Skin epidermis (tissue), 12 donors: Measurements from ENCODE around the gene TNS1.

ENCODE experiments used
- H3K27ac ChIP-seq, 21 experiments: fragments of 200-600 bp; sonication (generic) in 11 of 21; one replicate each; pipeline ENCODE4 v1.5.0; 2020; ENCODE audit warnings: mild to moderate bottlenecking in 3 of 21, inconsistent platforms in 2 of 21, moderate library complexity in 2 of 21
- H3K4me3 ChIP-seq, 7 experiments: fragments of 200-600 bp; sonication (generic) in 2 of 7; one replicate each; pipeline ENCODE4 v1.5.0; 2020; ENCODE audit warnings: inconsistent platforms in 2 of 7, mild to moderate bottlenecking in 2 of 7, moderate library complexity in 1 of 7

The TNS1 gene

DNA sequence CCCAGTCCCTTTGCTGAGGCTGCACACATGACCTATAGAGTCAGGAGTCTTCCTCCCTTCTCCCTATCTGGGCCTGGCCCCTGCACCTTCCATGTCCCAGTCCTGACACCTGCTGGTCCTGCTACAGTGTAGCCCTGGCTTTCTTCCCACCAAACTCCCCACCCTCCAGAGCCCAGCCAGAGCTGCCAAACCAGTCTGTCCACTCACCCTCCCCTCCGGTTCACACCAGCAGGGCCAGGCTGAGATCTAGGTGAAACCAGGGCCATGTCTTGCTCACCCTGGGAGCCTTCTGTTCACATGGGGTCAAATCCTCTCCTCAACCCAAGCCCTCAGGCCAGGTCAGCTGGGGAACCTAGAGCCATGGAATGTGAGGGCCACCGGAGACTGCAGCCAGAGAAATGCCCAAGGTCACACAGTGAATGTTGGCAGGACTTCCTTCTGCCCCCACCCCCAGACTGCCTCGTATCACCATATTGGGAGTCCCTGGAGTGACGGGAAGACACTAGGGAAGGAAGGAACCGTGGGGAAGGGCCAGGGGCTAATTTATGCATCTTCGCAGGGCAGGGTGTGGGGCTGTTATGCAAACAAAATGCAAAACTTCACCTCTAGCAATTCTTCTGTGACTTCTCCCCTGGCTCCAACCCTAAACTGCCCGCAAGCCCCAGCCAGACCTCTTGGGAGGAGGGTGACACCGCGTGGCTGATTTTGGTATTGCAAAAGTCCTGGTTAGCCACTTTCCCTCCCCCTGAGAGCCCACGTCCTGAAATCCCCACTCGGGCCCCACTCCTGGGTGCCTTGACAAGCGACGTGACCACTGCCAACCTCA lies 14.6 kb downstream of the TNS1 start:
- peak overlapping the region in 11 of 21 experiments; percentile 14 to 62 (median 52) for H3K27ac ChIP-seq
- no peak overlapping the region for H3K4me3 ChIP-seq

DNA sequence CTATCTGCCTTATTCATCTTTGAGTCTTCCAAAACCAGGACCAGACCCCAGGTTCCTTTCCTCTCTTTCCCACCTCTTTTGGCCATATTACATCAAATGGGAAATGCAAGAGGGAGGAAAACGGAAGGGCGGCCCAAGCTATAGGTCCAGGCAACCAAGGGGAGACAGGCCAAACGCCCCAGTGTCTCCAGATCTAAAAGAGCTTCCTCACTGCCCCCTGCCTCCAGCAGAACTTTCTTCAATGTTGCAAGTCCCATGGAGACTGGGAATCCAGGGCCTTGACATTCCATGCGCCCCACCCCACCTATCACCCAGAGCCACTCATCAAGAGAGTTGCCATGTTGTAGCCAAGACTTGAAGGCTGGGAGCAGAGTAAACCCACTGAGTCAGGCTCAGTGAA lies 15.4 kb downstream of the TNS1 start:
- Histone ChIP-seq H3K4me3 (no peak overlapping the region), H3K27ac (peak overlapping the region in 2 of 21 experiments; percentile 22 to 56)

DNA sequence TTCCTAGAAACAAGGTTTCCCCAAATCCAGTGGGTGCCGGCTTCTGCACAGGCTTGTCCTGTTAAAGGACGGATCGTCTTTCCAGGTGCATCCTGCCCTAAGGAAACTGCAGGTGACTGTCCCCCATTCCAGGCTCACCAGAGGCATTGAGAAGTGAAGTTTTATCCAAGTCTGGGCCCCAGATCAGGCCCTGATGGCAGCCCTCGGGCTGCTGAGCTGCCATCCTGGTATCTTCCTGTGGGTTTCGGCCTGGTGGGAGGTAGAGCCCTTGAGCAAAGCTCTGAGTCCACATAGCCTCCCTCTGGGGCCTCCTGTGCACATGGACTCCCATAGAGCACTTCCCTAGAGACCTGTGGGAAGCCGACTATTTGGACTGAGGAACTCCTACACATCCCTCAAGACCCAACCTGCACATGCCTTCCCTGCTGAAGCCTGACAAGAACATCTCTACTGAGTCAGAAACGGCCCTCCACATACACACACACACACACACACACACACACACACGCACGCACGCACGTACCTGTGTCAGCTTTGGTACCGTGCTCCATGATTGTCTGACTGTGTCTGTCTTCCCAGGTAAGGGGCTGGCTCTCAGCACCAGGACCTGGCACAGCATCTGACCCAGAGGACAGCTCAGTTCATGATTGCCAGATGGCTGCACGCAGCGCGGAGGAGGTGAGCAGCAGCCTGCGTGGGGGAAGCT lies 16.4 kb downstream of the TNS1 start:
- Histone ChIP-seq H3K27ac (peak overlapping the region in 1 of 21 experiments; percentile 9), H3K4me3 (no peak overlapping the region)

DNA sequence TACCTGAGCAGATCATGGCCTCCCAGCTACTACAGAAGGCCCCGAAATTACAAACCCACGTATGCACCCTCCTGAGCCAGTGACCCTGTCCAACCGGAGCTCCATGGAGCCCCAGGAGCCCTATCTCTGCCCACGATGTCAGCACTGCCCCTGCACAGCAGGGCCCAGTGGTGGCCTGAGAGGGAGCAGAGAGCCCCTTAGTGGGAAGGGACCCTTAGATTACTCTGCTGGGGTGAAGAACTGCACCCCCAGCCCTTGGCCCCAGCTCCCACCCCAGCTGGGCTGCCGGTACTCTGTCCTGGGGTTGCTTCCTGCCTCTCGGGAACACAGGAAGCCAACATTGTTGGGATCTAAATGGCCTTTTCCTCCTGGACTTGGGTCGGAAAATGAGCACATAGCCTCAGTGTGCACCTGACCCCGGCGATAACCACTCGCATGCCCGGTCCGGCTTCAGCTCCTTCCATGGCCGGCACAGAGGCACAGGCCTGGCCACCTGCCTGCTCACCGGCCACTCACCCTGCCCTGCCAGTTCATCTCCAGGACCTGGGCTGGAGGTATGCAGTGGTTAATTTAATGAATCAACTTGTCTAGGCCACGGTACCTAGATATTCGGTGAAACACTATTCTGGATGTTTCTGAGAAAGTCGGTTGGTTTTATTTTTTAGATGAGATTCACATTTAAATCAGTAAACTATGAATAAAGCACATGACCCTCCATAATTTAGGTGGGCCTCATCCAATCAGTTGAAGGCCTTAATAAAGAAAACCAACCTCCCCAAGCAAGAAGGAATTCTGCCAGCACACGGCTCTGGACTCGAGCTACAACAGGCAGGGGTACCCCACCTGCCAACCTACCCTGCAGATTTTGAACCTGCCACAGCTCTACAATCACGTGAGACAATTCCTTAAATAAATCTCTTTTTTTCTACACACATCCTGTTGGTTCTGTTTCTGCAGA lies 19.2 kb downstream of the TNS1 start:
- peak overlapping the region in 5 of 21 experiments; percentile 7 to 55 (median 16) for H3K27ac ChIP-seq
- no peak overlapping the region for H3K4me3 ChIP-seq

DNA sequence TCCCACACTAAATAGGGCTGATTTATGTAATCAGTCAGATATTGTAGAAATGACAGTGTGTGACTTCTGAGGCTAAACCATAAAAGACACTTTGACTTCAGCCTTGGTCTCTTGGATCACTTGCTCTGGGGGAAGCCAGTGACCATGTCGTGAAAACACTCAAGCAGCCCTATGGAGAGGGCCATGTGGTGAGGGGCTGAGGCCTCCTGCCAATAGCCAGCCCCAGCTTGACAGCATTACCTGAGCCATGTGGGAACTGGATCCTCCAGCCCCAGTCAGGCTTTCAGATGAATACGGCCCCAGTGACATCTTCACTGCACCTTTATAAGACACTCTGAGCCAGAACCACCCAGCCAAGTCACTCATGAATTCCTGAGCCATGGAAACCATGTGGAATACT lies 20.8 kb downstream of the TNS1 start:
- no peak overlapping the region for H3K4me3 ChIP-seq
- peak overlapping the region in 1 of 21 experiments; percentile 8 for H3K27ac ChIP-seq

DNA sequence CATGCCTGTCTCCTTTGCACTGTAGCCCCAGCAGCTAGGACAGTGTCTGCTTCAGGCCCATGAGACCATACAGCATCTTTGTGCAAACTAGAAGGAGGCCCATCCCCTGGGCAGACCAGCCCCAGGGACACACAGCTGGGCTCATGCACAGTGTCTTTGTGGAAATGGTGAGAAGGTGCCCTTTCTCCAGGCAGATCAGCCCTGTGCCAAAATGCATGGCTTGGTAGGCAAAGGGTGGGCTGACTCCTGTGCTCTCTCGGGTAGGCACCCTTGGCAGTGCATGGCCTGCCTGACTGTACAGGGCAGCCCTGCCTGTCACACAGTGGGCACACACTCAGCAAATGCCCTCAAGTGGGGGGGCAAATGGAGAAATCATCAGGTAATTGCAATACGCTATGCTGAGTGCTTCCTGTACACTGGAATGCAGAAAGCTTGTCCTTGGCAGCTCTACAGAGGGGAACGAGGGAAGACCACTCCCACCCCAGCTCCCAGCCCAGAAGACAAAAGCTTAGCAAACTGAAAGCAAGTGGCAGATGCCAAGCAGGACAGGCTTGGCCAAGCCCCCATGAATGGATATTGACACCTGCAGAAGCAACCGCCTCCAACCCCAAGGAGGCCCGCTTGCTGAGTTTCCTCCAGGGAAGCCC lies 21.6 kb downstream of the TNS1 start:
- Histone ChIP-seq H3K27ac (peak overlapping the region in 7 of 21 experiments; percentile 8 to 77 (median 35)), H3K4me3 (no peak overlapping the region)

DNA sequence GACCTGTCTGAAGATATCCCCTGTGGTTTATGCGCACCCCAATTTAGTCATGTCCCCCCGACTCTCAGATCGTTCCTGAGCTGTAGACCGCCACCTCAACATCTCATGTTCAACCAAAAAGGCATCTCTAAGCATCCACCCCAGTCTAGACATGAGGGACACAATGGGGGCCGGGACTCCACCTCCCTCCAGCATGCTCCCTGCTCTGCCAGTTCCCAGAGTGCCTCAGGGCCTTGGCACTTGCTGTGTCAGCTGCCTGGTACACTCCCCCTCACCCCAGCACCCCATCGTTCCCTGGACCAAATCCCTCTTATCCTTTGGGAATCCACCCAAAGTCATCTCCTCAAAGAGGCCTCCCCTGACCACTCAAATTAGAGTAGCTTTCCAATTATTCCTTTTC lies 22.2 kb downstream of the TNS1 start:
- H3K4me3 ChIP-seq = no peak overlapping the region
- peak overlapping the region in 8 of 21 experiments; percentile 8 to 87 (median 46) for H3K27ac ChIP-seq

DNA sequence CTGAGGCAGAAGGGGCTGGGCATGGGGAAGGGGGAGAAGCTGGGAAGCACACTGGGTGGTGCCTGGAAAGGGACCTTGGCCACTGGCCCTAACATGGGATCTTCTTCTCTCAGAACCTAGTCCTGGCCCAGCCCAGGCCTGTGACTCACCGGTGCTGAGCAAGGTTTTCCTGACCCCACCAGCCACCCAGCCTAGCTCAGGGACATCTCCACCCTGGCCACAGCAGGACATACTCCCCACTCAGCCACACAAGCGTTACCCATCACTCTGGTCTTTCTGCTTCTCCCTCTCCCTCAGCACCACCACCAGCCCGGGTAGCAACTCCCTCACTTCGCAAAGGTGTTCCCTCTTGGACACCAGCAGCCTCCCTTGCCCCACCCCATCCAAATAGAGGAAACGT lies 22.8 kb downstream of the TNS1 start:
- peak overlapping the region in 8 of 21 experiments; percentile 5 to 87 (median 70) for H3K27ac ChIP-seq
- no peak overlapping the region for H3K4me3 ChIP-seq

DNA sequence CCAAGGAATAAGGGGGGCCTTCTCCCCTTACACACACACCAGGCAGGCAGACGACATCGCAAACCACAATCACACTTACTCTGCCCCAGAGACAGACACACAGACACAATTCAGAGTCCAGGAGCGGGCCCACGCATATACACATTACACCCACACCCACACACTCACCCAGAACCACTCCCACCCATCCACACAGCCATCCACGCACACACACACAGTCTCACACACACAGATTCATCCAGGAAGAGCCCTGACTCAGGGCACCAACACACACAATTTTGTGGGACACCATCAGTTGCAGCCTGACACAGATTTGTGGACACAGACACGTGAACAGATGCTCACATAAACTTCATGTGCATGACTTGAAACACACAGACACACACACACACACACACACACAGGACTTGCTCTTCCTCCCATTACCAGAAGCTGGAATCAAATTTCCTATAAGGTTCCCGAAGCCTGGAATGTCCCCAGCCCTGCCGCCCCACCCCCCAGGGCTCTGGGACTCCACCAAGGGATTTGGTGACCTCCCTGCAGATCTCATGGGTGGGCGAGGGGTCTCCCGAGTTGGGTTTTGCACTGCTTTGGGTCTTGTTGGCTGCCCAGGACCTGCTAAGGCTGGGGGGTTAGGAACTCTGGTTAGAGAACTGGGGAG lies 23.5 kb downstream of the TNS1 start:
- Histone ChIP-seq H3K27ac (peak overlapping the region in 12 of 21 experiments; percentile 5 to 87 (median 76)), H3K4me3 (peak overlapping the region in 4 of 7 experiments; percentile 8 to 37 (median 18))

DNA sequence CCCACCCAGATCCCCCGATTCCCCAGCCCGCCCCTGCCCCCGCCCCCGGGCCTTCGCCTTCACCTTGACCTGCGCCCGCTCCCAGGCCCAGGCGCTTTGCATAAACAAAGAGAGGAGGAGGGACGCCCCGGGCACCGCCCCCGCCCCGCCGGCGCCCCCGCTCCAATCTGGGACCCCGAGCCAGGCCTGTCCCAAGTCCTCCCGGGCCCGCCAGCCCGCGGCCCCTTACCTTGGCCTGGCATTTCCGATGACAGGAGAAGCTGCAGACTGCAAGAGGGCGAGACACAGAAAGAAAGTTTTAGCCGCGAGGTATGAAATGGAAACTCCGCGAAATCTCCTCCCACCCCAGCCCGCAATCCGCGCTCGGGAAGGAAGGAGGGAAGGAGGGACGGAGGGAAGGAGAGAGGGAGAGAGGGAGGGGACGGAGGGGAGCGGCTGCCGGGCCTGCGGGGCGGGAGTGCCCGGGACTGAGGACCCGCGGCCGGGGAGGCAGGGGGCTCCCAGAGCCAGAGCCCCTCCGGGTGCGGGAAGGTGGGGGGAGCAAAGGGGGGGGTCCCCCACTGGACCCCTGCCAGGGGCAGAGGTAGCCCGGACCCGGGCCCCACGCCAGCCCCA lies 24.2 kb downstream of the TNS1 start:
- Histone ChIP-seq H3K27ac (peak overlapping the region in 12 of 21 experiments; percentile 10 to 87 (median 76)), H3K4me3 (peak overlapping the region in 6 of 7 experiments; percentile 8 to 37 (median 16))

DNA sequence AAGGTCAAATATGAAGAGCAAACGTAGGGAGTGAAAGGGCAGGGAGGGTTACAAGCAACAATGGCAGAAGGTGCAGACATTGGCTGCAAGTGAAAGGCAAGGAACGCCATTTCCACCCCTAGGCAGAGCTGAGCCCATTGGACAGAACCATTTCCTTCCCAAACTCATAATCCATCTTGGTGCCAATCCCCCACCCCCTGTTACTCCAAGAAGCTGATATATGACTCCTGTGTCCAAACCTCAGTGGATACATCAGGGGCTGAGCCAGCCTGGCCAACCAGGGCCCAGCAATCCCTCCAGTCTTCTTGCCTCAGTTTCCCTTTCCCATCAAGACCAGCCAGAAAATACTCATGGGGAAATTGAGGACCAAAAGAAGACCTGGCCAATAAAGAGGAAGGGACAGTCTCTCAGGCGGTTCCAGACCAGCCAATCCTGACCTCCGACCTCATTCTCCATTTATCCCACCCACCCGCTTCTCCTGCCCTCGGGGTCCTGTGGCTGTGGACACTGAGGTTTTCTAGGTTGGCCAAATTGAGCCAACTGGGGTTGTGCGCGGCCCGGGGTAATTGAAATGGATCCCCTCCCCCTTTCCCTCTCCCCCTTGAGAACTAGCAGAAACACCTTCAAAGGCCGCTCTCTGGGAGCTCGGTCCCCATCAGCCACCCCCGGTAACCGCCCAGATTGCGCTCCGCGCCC lies 24.8 kb downstream of the TNS1 start:
- Histone ChIP-seq H3K4me3 (peak overlapping the region in 5 of 7 experiments; percentile 8 to 37 (median 15)), H3K27ac (peak overlapping the region in 10 of 21 experiments; percentile 38 to 87 (median 76))

DNA sequence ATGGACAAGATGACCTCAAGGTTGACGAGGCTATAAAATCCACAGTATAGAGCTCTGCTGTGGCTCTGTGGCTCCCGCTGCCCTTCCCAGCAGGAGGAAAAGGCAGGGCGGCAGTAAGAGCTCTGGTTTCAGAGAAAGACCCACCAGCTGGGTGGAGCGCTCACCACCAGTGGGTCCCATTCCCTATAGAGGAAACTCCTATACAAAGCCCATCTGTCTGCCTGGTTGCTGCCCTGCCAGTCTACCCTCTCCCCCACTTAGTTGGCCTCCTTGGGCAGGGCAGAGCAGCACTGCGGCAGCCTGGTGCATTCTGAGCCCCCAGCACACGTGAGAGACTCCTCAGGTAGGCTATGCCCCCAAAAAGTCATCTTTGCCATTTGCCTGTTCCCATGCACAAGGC lies 26.5 kb downstream of the TNS1 start:
- Histone ChIP-seq H3K27ac (no peak overlapping the region), H3K4me3 (no peak overlapping the region)

DNA sequence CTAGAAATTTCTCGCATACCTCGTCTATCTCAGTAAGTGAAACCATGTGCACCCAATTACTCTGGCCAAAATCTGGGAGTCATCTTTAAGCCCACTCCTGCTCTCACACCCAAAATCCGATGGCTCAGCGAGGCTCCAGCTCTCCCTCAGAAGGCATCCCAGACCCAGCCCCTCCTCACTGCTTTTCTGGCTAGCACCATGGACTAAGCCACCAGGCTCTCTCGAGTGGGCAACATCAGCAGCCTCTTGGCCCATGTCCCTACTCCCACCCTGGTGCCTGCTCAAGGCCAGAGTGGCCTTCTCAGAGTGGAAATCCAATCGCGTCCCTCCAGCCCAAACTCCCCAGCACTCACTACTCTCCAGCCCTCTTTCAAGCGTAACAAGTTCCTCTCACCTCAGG lies 27.2 kb downstream of the TNS1 start:
- H3K27ac ChIP-seq = peak overlapping the region in 2 of 21 experiments; percentile 3 to 7
- no peak overlapping the region for H3K4me3 ChIP-seq

DNA sequence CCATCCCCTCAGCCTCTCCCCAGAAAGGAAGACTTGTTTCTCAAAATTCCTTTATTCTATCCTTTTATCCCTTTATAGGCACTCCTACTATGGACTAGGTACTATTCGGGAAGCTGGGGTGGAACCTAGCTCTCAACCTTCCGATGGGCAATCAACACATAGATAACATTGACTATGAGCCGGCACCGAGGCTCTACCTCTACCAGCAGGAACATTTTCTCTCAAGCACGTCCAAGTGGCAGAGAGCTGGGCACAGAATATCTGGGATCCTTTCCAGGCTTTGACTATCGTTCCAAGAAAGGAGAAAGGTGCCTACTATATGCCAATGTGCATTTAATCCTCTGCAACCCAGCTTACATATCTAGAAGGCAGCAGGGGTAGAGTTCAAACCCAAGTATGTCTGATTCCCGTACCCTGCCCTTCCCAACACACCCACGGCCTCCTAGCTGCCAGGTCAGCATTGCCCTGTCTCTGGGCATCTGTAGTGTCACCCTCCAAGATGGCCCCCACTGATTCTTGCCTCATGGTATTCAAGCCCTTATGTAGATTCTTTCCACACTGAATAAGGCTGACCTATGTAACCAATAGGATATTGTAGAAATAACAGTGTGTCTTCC lies 28.3 kb downstream of the TNS1 start:
- H3K4me3 ChIP-seq = no peak overlapping the region
- H3K27ac ChIP-seq = no peak overlapping the region

DNA sequence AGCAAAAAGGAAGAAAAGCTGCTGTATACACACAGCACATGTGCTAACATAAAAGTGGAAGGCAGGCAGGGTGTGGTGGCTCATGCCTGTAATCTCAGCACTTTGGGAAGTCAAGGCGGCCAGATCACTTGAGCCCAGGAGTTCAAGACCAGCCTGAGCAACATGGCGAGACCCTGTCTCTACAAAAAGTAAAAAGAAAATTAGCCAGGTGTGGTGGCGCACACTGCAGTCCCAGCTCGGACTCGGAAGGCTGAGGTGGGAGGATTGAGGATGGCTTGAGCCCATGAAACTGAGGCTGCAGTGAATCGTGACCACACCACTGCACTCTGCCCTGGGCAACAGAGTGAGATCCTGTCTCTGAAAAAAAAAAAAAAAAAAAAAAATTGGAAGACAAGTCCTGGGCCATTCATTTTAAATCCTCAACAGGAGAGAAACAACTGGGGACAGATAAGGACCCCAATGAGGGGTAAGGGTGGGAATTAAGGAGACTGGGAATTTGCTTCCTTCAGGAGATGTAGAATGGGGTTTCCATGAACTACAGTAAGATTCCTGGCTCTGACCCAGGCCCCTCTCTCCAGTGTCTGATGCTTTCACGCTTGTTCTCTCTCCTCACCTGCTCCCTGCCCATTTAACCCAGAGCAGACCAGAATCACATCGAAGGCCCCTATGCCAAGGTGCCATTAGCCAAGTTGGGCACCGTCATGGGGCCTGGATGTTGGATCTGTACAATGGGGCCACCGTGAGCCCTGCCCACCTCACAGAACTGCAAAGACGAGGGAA lies 29.6 kb downstream of the TNS1 start:
- no peak overlapping the region for H3K27ac ChIP-seq

DNA sequence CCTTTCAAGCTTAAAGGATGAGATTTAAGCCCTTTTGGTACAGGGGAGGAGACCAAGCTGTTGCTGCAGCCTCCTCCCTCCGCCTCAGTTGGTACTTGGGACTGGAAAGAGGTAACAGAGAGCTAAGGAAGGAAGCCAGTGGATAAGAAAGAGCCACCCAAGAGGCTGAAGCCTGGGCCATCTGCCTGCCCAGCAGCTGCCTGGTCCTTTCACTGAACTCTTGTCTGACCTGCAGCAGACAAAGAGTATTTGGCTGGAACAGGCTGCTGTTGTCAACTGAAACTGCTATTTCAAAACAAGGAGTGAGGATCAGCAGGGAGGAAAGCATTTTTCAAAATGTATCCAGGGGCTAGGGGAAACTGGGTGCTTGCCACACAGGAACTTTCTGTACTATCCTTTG lies 30.3 kb downstream of the TNS1 start:
- no peak overlapping the region for H3K4me3 ChIP-seq
- peak overlapping the region in 3 of 21 experiments; percentile 17 to 46 (median 41) for H3K27ac ChIP-seq

More for the DNA sequence above, 29.6 kb downstream of the TNS1 start:
- H3K4me3 ChIP-seq = no peak overlapping the region
